Measurements from ENCODE around the gene NALCN. TPM values are rescaled to one million over a fixed set of nuclear protein-coding genes. Genes with fewer than 3 reads are reported as not detected.
"Not testable (repeated sequence)": the region's sequence is repeated elsewhere in the genome, so short reads cannot be mapped to it uniquely, and the experiment has no call there.

NALCN gene
- total RNA-seq, 6 experiments from 2014 or later: 4.0 to 6.1 (median 5.0) TPM

- DNase-seq: no peak
- H3K27me3 Mint-ChIP-seq (ENCODE audit: insufficient read depth): no peaks in the 10 kb centered on the region
These were observed 90.9 kb downstream of the NALCN start for GRCh38 chr13:101325423-101325822.

GRCh38 chr13:101323601-101324000 lies 92.7 kb downstream of the NALCN start:
- Mint-ChIP-seq H3K27ac (no peak overlapping the region), H3K4me1 (ENCODE audit: low read depth) (no peaks in the 10 kb centered on the region), H3K36me3 (ENCODE audit: low read depth) (no peaks in the 10 kb centered on the region), H3K27me3 (ENCODE audit: insufficient read depth) (no peaks in the 10 kb centered on the region), H3K9me3 (no peaks in the 10 kb centered on the region), H3K4me3 (no peak overlapping the region)
- no peak for DNase-seq
- TF ChIP-seq, protein P1, sequence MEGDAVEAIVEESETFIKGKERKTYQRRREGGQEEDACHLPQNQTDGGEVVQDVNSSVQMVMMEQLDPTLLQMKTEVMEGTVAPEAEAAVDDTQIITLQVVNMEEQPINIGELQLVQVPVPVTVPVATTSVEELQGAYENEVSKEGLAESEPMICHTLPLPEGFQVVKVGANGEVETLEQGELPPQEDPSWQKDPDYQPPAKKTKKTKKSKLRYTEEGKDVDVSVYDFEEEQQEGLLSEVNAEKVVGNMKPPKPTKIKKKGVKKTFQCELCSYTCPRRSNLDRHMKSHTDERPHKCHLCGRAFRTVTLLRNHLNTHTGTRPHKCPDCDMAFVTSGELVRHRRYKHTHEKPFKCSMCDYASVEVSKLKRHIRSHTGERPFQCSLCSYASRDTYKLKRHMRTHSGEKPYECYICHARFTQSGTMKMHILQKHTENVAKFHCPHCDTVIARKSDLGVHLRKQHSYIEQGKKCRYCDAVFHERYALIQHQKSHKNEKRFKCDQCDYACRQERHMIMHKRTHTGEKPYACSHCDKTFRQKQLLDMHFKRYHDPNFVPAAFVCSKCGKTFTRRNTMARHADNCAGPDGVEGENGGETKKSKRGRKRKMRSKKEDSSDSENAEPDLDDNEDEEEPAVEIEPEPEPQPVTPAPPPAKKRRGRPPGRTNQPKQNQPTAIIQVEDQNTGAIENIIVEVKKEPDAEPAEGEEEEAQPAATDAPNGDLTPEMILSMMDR (IDR thresholded peaks at IDR 0.05): no peak

More at GRCh38 chr13:101325423-101325822, 90.9 kb downstream of the NALCN start:
- TF ChIP-seq, protein P1 (IDR thresholded peaks at IDR 0.05): no peak
- Mint-ChIP-seq H3K36me3 (ENCODE audit: low read depth) (no peaks in the 10 kb centered on the region), H3K4me1 (ENCODE audit: low read depth) (no peaks in the 10 kb centered on the region), H3K9me3 (no peaks in the 10 kb centered on the region), H3K4me3 (no peak overlapping the region), H3K27ac (no peak overlapping the region)

DNA sequence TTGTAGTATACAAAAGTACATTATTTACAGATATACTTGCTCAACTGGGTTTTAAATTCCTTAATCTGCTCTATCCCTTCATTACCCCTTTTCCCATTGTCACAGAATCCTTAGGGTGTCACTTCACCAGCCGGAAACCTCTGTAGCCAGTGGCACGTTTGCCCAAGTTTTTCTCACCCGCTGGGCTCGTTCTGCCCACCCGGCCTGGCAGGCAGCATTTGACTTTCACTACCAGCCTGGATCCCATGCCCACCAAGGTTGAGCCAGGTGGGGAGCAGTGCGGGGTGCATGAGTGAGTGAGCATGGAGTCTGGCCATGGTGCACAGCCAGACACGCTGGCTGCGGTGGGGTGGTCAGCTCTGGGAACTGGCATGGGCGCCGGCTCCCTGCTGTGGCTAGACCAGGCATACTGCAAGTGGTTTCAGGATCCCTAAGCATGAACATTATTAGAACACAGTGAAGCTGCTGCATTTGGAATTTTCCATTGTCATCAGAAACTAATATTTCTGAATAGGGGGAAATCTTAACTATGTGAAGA lies 98.3 kb downstream of the NALCN start:
- no peak overlapping the region for H3K27ac Mint-ChIP-seq
- H3K27me3 Mint-ChIP-seq (ENCODE audit: insufficient read depth): no peaks in the 10 kb centered on the region; the same call in 1 of the 2 replicates
- H3K4me3 Mint-ChIP-seq: no peak overlapping the region
- peaks cover 5% of the 10 kb centered on the region; the same call in 1 of the 2 replicates for H3K36me3 Mint-ChIP-seq (ENCODE audit: low read depth)
- no peaks in the 10 kb centered on the region for H3K9me3 Mint-ChIP-seq
- DNase-seq: no peak
- TF ChIP-seq, protein P1 (IDR thresholded peaks at IDR 0.05): no peak
- no peaks in the 10 kb centered on the region for H3K4me1 Mint-ChIP-seq (ENCODE audit: low read depth)

- not testable (repeated sequence) for H3K27ac Mint-ChIP-seq; H3K27me3 Mint-ChIP-seq (ENCODE audit: insufficient read depth); DNase-seq; H3K9me3 Mint-ChIP-seq; H3K4me3 Mint-ChIP-seq; H3K36me3 Mint-ChIP-seq (ENCODE audit: low read depth)
- peaks cover 21% of the 10 kb centered on the region for H3K4me1 Mint-ChIP-seq (ENCODE audit: low read depth)
These were observed 102.8 kb downstream of the NALCN start for GRCh38 chr13:101313479-101313878.

DNA sequence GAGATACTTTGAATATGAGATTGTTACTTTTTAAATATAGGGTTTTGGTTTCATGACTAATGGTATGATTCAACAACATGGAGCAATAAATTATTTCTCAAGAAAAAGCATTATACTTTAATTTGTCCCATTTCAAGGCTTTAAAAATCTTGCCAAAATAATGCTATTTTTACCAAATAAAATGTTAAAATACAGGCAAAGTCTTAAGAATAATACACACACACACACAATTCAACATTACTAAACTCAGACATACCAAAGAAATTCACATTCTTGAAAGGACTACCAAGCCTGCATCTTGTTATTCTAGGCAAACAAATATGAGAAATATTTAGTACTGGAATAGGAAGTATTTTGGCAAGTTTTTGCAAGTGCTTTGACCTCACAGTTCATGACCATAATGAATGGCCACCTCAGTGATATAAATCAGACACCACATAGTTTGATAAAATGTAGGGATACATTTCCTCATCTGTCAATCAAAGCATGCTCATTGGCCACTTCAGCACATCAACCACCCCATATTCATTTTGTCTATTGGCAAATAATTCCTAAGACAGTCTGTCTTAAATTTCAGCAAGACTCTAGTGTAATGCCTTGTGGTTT lies 107.2 kb downstream of the NALCN start:
- peak overlapping the region; percentile 75 for H3K27ac Mint-ChIP-seq
- peak; percentile 77 for DNase-seq
- no peaks in the 10 kb centered on the region for H3K9me3 Mint-ChIP-seq

More for the DNA sequence above, 107.2 kb downstream of the NALCN start:
- Mint-ChIP-seq H3K4me1 (ENCODE audit: low read depth) (peaks cover 51% of the 10 kb centered on the region), H3K27me3 (ENCODE audit: insufficient read depth) (peaks cover 6% of the 10 kb centered on the region), H3K4me3 (peak overlapping the region; percentile 50), H3K36me3 (ENCODE audit: low read depth) (peaks cover 5% of the 10 kb centered on the region; the same call in 1 of the 2 replicates)
- TF ChIP-seq, protein P1 (IDR thresholded peaks at IDR 0.05): no peak
